Measurements from ENCODE around the gene CD24.
"Not testable (repeated sequence)": the region's sequence is repeated elsewhere in the genome, so short reads cannot be mapped to it uniquely, and the experiment has no call there.

CD24 gene

DNA sequence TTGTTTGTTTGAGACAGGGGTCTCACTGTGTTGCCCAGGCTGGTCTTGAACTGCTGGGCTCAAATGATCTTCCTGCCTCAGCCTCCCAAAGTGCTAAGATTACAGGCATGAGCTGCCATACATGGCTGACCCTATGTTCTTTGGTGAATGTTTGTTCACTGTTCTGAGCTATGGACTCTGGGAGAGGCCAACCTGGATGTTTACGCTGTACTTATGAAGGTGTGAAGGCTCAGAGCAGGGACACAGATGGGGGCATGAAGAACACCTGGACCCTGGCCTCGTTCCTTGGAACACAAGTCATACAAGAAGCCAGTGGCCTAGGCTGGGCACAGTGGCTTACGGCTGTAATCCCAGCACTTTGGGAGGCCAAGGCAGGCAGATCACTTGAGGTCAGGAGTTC, 21.1 kb upstream of the CD24 start:
- no peak for DNase-seq (ENCODE audit: extremely low read depth, low read depth)
- TF ChIP-seq, protein P1, sequence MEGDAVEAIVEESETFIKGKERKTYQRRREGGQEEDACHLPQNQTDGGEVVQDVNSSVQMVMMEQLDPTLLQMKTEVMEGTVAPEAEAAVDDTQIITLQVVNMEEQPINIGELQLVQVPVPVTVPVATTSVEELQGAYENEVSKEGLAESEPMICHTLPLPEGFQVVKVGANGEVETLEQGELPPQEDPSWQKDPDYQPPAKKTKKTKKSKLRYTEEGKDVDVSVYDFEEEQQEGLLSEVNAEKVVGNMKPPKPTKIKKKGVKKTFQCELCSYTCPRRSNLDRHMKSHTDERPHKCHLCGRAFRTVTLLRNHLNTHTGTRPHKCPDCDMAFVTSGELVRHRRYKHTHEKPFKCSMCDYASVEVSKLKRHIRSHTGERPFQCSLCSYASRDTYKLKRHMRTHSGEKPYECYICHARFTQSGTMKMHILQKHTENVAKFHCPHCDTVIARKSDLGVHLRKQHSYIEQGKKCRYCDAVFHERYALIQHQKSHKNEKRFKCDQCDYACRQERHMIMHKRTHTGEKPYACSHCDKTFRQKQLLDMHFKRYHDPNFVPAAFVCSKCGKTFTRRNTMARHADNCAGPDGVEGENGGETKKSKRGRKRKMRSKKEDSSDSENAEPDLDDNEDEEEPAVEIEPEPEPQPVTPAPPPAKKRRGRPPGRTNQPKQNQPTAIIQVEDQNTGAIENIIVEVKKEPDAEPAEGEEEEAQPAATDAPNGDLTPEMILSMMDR (IDR thresholded peaks at IDR 0.05; ENCODE audit: low read depth, low read length) = no peak

DNA sequence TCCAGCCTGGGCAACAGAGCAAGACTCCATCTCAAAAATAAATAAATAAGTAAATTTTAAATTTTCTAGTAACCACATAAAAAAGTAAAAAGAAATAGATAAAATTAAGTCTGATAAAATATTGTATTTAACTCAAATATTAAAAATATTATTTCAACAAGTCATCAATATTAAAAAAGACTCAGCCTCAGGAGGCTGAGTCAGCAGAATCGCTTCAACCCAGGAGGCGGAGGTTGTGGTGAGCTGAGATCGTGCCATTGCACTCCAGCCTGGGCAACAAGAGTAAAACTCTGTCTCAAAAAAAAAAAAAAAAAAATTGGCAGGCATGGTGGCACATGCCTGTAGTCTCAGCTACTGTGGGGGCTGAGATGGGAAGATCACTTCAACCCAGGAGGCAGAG, 15.2 kb upstream of the CD24 start:
- DNase-seq (ENCODE audit: extremely low read depth, low read depth) = not testable (repeated sequence)

DNA sequence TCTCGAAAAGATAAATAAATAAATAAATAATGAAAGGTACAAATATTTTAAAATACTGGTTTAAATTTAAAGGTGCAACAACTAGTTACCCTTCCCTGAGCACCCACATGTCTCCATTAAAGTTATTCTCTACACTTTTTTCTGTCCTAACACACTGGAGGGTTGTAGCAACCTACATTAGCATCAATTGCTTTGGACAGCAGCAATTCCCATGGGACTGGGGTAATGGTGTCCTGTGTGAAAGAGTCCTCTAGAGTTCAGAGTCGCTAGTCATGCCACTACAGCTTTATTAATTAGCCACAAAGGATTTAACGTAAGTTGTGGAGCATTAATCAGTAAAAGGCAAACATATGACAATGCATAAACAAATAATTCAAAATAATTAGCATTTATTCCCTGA, 14.1 kb upstream of the CD24 start:
- no peak for DNase-seq (ENCODE audit: extremely low read depth, low read depth)
- TF ChIP-seq, protein P1 (IDR thresholded peaks at IDR 0.05; ENCODE audit: low read depth, low read length) = no peak

DNA sequence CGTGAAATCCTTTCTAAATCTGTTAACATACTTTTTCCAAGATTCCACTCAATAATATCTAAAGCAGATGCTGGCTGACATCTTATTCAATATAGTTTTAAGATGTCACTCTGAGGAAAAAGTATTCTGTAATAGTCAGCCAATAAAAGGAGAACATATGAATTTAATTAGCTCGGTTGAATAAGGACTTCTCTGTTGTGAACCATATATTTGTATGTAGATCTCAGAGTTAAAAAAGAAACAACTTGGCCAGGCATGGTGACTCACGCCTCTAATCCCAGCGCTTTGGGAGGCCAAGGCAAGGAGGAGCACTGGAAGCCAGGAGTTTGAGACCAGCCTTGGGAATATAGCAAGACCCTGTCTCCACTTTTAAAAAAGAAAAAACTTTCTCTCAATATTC, 7.4 kb upstream of the CD24 start:
- peak; percentile 42 for DNase-seq (ENCODE audit: extremely low read depth, low read depth)
- TF ChIP-seq, protein P1 (IDR thresholded peaks at IDR 0.05; ENCODE audit: low read depth, low read length) = no peak

DNA sequence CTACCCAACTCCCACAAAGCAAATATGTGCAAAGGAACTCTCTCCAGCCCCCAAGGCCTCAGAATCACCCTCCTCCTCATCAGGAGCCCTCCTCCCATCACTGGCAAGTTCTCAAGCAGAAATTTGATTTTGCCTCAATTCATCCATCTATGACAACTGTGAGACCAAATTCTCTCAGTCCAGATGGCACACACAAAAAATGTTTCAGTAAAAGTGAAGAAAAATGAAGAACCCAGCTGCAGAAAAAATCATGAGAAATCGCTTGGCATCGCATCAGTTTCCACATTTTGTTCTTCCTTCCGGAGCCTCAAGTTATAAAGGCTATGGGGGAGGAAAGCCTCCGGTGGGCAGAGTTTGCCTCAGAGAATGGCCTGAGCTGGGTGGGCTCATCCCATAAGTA, 6.4 kb upstream of the CD24 start:
- TF ChIP-seq, protein P1 (IDR thresholded peaks at IDR 0.05; ENCODE audit: low read depth, low read length) = no peak

DNA sequence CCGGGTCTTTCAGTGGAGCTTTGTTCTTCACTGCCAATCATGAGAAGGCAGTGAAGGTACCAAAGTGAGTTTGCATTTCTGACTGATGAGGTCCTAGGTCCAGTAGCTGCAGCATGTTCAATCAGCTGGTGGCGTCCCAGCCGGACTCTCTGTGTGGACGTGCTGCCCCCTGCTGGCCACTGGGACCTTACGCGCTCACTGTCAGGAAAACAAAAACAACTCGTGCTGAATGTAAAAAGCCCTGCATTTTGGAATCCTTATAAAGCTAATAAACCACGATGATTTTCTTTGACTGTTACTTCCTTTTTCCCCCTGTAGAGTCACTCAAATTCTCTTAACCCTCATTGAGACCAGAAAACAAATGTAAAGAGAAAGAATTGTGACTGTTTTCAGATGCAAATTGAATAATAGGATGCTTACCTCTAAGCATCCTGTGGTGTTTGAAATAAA, 4.9 kb upstream of the CD24 start:
- peak; percentile 44 for DNase-seq (ENCODE audit: extremely low read depth, low read depth)
- TF ChIP-seq, protein P1 (IDR thresholded peaks at IDR 0.05; ENCODE audit: low read depth, low read length) = peak; percentile 98

More for the DNA sequence above, 6.4 kb upstream of the CD24 start:
- no peak for DNase-seq (ENCODE audit: extremely low read depth, low read depth)

DNA sequence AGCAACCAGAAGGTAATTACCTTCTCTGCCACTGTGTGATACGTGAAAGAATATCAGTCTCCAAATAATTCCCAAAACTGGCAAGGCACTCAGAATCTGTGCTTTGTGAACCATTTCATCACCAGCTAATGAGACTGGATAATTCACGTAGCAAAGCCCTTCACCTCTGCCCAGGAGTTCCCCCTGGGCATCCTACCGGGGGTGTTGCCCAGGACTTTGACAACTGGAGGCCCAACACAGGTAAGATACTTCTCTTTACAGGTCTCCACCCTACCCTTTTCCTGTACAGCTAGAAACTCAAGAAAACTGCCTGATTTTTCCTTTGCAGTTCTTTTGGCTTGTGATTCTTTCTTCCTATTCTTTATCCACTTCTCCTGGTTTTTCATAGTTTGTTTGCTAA, 2.7 kb upstream of the CD24 start:
- no peak for DNase-seq (ENCODE audit: extremely low read depth, low read depth)
- TF ChIP-seq, protein P1 (IDR thresholded peaks at IDR 0.05; ENCODE audit: low read depth, low read length) = no peak

DNA sequence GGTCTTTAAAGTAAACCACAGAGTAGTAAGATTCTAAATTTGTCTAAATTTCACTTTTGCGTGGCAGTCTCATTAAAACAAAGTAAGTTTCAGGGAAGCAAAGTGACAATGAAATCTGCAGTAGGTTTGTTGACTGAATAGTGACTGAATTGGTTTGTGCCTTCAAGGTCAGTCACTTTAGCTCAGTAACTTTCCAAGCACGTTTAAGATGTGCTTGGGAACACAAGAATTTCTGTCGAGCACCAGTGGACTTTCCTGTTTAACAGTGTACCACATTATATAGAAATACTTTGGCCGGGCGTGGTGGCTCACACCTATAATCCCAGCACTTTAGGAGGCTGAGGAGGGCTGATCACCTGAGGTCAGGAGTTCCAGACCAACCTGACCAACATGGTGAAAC, 1.7 kb upstream of the CD24 start:
- TF ChIP-seq, protein P1 (IDR thresholded peaks at IDR 0.05; ENCODE audit: low read depth, low read length) = no peak
- no peak for DNase-seq (ENCODE audit: extremely low read depth, low read depth)
